ENCODE results near the gene NR4A1.

The NR4A1 gene

DNA sequence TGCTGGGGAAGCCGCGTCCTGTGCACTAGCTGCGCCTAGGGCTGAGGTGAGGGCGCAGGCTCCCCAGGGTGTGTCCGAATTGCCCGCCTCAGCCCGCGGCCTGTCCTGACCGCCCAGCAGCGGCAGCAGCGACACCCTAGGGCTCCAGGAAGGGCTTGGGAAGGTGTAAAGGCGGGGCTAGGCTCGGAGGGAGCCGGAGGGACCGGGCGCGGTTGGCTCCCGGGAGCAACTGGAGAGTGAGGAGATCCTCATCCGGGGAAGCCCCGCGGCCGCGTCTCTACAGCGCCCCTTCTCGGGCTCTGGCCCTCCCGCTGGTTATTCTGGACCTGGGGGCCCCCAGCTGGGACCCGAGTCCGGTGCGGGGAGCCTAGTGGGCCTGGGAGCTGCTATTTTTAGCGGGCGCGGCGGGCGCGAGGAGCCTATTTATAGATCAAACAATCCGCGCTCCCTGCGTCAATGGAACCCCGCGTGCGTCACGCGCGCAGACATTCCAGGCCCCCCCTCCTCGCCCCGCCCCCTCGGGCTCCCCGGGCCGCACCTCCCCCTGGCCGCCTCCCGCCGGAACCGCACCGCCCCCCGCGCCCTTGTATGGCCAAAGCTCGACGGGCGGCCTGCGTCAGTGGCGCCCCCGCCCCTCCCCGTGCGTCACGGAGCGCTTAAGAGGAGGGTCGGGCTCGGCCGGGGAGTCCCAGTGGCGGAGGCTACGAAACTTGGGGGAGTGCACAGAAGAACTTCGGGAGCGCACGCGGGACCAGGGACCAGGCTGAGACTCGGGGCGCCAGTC lies at the start of gene NR4A1:
TSS of gene NR4A1 (plus strand) at position 685 of the 784 bp plus-strand sequence. CDS start 2,887 bp downstream, outside the sequence.
- peak; percentile 48 for DNase-seq

DNA sequence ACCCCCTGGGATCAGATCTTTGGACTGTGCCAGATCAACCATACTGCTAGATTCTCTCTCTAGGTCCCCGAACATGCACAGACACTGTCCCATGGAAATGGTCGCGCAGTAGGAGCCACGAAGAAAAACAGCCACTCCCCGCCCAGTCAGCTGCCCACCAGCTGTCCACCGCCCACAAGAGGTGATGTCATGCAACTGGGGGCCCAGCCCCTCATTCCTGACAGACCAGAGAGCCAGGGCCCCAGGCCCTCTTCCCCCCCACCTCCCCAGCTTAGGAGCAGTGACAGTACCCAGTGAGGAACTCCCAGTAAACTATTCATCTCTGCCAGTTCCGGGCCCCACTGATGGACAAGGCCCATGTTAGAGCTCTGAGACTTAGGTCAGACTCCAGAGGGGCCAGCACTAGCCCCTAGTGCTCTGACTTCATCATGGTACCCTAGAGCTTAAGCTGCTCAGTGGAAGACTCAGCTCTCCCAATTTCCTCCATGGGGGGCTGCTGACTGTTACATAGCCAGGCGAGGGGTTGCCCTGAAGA lies 48.2 kb upstream of the NR4A1 start:
- no peak for DNase-seq

GRCh38 chr12:52003591-52003990 lies 47.7 kb upstream of the NR4A1 start:
- DNase-seq, result no peak

- no peak for DNase-seq
Measured at GRCh38 chr12:52004042-52004648, 47.1 kb upstream of the NR4A1 start.

- no peak for DNase-seq
Measured at GRCh38 chr12:52005218-52005902, 45.9 kb upstream of the NR4A1 start.

- no peak for DNase-seq
Measured at GRCh38 chr12:52005903-52006703, 45.1 kb upstream of the NR4A1 start.

- DNase-seq, result no peak
Measured at GRCh38 chr12:52006726-52007157, 44.5 kb upstream of the NR4A1 start, which contains the start of gene TAMALIN. Gene TAMALIN, plus strand, starts transcription at chr12:52006946. Its CDS starts 74 bp downstream, at chr12:52007020.

- DNase-seq, result no peak
Measured at GRCh38 chr12:52007158-52007921, 43.9 kb upstream of the NR4A1 start.

DNA sequence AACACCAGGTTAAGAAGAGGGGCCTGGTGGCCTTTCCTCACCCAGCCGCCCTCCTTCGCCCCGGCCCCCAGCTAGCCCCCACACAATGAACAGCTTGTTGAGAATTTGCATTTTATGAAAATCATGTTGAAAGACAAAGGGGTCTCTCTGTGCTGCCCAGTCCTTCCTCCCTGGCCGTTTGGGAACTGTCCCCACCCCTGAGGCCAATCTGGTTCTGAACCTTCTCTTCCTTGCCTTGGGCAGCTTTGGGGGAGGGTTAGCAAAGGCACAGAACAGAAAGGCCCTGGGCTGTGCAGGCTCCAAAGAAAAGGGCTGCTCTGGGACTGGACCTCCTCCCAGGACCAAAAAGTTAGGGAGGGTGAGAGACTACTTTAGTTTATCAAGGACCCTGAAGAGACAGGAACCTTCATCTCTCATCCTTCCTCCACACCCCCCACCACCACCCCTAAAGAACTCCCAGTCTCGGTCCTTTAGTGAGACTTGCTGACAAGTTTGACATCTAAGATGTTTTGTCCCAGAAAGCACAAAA lies 43.2 kb upstream of the NR4A1 start:
- no peak for DNase-seq

DNA sequence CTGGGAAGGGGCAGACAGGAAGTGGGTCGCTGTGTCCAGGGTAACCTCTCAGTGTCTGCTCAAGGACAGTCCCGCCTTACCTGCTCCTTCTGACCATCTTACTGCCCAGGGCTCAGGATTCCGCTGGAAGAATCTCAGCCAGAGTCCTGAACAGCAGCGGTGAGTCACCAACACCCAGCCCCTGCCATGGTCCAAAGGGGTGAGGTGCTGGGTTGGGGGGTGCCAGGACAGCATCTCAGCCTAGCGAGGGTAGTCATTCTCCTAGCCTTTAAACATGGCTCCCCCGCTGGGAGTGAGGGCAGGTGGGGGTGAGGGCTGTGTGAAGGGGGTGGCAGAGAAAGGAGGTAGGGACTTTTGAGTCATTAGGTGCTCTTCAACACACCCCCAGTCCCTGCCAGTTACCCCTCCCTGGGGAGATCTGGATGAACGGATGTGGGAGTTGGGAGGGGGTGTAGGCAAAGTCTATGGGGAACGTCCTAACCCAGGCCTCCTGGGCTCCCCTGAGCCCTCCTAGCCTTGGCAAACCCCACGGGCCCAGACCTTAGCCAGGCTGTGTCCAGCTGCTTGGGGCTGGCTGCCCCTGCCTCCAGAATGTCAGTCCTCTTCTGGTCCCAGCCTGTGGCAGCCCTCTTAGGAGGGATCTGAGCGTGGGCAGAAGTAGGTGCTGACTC lies 42.0 kb upstream of the NR4A1 start:
- no peak for DNase-seq

GRCh38 chr12:52010152-52010622 lies 41.1 kb upstream of the NR4A1 start:
- DNase-seq, result no peak

- DNase-seq, result no peak
Measured at GRCh38 chr12:52010692-52011601, 40.3 kb upstream of the NR4A1 start.

- DNase-seq, result no peak
Measured at GRCh38 chr12:52011602-52012214, 39.5 kb upstream of the NR4A1 start.

DNA sequence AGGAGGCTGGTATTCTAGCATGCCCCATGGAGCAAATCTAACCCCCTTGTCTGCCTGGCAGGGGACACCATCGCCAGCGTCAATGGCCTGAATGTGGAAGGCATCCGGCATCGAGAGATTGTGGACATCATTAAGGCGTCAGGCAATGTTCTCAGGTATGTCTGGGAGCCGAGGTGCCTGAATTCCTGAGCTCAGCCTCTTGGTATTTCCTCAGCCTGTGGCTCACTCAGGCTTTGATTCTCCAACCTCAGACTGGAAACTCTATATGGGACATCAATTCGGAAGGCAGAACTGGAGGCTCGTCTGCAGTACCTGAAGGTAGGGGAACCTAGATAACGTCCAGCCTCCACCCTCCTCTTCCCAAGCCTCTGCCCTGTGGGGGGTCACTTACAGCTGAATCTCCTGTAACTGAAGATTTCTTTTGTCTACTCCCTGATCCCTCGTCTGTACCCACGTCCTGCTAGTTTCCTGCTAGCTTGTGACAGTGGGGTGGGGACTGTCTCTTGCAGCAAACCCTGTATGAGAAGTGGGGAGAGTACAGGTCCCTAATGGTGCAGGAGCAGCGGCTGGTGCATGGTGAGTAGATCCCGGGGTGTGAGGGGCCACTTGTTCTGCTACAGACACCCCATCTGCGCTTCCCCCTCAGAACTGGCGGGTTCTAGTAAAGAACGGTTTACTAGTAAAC lies 37.5 kb upstream of the NR4A1 start:
- no peak for DNase-seq

DNA sequence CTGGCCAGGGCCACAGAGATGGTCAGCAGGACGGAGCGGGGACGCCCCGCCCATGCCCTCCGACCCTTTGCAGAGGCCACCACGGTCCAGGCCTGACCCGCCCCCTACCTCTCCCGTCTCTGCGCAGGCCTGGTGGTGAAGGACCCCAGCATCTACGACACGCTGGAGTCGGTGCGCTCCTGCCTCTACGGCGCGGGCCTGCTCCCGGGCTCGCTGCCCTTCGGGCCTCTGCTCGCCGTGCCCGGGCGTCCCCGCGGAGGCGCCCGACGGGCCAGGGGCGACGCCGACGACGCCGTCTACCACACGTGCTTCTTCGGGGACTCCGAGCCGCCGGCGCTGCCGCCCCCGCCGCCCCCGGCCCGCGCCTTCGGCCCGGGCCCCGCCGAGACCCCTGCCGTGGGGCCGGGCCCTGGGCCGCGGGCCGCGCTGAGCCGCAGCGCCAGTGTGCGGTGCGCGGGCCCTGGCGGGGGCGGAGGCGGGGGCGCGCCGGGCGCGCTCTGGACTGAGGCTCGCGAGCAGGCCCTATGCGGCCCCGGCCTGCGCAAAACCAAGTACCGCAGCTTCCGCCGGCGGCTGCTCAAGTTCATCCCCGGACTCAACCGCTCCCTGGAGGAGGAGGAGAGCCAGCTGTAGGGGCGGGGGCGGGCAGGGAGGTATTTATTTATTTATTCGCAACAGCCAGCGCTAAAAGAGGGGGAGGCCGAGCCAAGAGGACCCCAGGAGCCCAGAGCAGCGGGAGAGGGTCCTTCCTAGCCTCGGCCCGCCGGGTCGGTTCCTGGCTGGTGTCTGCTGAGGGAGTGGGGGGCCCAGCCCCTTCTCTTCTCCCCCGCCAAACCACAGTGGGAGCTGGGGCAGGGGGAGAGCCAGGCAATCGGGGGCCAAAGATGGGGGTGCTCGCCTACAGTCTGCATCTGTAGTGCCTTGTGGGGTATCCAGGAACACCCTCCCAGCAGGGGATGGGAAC lies 36.4 kb upstream of the NR4A1 start:
- DNase-seq, result no peak

GRCh38 chr12:52015532-52016041 lies 35.7 kb upstream of the NR4A1 start:
- DNase-seq, result no peak
